GM21367 (cell line): ENCODE measurements around the gene ANKH.

Source experiments
- ATAC-seq: cut with Tn5 transposase; IDR thresholded peaks from one replicate; pipeline ENCODE4 v1.9.1; 2021; ENCODE audit not compliant: unreplicated experiment

Gene ANKH

DNA sequence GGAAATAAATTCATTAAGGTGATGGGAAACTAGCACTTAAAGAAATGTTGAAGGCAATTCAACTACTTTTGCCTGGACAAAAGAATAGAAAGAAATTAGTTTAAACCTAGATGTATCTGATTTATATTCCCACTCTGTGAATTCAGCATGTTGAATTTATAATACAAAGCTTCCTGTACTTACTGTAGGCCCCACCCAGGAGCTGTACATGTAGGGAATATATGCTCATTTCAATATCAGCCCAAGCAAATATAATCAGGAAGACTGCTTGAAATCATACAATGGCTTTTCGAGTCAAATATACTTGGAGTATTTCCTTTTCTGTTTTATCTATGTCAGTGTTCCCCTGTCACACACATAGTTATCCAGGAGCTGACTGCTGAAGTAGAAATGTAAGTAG, 105.0 kb downstream of the ANKH start:
- no peak for ATAC-seq

DNA sequence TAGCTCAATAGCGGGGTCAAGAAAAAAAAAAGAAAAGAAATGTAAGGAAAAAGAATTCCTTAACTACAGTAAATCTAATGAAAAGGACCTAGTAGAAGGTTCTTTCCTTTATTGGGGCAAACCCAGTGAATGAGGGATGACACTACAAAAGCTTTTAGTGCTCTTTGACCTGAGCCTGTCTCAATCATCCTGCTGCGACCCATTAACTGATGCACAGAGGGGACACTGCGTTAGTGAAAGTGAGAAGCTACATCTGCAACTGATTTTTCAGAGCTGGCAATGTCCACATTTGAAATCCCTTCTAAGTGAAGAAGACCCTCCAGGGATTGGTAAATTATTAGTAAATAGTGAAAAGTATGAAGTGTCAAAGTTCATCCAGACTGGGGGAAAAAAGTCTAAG, 106.0 kb downstream of the ANKH start:
- ATAC-seq: no peak

DNA sequence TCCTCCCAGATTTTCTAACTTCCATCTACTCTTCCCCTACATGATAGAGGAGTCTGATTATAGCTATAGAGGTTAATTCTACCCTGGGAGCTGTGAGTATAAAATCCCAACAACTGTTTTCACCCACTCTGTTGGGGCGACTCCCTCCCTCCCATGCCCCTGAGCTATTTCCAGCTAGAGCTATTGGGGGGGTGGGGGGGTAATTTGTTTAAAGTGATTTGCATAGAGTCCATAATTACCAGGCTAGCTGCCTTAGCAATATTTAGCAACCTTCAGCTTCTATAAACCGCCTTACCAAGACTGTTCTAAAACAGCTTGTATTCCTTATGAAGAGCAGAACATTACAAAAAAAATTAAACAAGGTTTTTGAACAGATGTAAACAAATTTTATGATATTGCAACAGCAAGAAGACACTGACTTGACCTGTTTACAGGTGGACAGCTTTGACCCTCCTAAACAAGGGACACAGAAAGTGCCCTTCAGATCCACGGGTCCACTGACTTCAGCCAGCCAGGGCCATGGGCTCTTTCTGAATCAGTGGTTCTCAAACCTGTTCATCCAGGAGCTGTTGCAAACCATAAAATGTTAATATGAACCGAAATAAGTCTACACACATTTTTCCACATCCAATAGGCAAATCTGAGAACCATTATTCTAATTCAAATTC, 108.9 kb downstream of the ANKH start:
- ATAC-seq: no peak

DNA sequence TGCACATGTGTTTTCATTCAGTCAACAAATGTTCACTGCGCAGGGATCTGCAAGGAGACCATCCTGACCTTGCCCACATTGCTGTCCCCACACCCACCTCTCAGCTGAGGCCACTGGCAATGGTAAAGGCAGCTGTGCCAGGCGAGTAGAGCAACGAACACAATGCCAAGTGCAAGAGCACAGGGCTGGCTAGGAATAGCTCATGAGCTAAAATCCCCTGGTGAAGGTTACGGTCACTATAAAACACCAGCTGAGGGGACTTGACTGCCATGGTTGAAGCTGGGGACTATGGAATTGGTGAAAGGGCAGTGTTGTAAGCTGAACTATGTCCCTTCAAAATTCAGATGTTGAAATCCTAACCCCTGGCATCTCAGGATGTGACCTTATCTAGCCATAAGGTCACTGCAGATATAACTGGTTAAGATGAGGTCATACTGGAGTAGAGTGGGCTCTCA, 111.0 kb downstream of the ANKH start:
- ATAC-seq: no peak

DNA sequence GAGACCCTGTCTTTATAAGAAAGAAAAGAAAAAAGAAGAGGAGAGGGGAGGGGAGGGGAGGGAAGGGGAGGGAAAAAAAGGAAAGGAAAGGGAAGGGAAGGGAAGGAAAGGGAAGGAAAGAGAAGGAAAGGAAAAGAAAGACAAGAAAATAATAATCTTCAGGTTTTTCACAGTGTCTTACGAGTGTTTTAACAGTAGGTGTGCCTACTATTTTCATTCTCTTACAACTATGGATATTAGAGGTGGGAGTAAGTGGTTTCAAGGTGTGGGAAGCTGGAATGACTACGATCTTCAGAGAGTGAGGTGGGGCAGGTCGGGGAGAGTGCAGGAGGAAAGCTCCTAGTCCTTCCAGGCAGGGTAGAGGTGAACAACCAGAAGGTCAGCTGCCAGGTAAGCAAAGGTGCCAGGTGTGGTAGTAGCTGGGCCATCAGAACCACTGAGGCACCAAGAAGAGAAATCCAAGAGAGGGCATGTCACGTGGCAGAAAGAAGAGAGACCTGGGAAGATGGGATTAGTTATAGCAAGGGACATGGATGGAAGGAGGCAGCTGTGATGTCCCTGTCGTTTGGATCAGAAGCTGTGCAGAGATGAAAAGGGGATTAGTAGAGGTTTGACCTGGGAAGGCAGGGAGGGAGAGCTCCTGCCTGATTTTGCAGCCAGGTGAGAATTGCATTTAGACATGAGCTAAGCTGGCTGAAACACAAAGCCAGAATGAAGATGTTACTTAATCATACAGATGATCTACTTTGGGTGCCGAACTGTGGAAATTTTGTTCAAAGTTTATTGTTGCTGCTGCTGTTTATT, 111.6 kb downstream of the ANKH start:
- ATAC-seq: no peak

DNA sequence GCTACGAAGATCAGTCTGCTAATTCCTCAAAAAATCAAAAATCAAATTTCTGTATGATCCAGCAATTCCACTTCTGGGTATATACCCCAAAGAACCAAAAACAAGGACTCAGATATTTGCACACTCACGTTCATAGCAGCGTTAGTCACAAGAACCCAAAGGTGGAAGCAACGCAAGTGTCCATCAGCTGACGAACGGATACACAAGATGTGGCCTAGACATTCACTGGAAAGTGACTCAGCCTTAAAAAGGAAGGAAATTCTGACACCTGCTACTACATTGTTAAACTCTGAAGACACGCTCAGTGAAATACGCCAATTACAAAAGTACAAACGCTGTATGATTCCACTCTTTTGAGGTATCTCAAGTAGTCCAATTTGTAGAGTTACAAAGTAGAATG, 113.7 kb downstream of the ANKH start:
- no peak for ATAC-seq

DNA sequence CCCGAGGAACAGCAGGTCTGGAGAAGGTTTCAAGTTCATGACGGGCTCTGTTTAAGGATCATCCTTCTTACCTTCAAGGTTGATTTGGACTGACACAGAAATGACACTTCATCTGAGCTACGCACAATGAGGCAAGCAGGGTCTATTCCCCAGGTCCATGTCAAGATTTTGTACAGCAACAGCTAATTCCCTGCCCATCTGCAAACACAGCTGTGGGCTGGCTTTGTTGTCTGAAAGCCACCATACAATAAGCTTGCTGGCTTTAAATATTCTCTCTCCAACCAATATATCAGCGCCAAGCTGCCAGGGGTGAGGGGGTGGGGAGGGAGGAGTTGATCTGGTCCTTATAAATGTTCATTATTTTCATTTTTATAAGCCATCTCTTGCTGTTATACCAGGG, 115.1 kb downstream of the ANKH start:
- no peak for ATAC-seq

DNA sequence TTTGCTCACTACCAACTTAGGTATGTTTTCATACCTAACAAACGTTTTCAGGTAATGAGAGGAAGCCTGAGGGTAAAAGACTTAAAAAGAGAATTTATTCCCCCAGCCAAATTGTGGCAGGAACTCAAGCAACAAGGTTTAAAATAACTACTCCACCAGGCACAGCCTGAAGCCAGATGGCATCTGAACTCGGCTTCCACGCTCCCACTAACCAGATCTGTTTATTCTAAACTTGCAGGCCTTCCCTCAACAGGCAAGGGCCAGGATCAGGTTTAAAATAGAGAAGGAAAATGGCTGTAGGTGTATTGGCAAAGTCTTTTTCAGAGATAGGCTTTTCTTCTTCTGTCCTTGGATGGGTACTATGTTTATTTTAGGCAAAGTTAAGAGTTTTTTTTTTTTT, 117.6 kb downstream of the ANKH start:
- ATAC-seq: no peak

DNA sequence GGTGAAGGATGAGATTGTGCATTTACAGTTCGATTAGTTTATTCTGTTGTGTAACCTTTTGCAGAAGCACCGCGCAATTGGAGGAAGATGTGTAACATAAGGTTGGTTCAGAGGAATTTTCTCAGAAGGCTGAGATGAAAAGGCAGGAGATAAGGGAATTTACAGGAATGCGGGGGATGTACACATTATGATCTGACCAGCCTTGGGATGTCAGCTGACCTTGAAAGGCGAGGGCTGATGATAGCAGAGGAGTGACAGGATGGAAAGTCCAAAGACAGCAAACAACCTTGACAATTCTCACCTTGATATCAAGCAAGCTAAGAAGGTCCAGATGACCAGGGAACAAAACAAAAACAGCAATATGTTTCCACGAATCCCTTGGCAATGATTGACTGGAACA, 118.3 kb downstream of the ANKH start:
- ATAC-seq: no peak

DNA sequence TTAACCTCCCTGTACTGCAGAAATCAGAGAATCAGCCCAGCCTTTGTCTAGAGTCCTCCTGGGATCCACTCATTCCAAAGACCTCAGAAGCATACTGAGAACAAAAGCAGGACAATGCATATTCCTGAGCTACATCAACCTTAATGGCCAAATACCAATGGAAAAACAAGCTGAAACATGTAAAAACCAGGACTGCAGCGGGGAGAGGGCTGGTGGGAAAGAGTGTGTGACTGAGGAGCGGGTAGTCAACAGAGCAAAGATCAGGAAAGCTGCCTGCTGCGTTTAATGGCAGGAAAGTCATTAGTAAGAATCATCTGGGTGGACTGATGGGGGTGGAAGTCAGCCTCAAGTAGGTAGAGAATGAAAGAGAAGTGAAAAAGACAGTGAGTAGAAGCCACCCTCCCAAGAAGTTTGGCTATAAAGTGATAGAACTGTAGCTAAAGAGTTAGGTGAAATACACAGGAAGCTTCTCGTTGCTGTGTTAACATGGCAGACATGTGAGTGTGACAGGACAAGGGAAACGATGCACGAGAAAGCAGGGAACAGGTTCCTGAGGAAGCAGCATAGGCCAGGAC, 119.0 kb downstream of the ANKH start:
- no peak for ATAC-seq

DNA sequence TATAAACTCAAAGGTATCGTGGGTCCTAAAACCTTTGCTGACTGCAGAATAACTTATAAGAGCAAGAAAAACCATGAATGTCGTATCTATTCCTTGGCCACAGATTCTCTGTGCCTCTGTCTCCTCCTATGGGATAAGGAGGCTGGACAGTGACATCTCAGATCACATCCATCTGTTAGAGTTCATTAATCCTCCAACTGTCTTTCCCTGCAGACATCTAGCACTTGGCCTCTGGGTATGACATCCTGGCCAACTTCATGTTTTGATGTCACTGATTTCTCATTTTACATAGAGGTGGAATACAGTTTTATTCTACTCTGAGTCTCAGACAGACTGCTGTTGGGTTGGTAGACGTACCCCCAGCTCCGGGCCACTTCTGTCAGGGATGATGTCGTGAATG, 120.9 kb downstream of the ANKH start:
- no peak for ATAC-seq

DNA sequence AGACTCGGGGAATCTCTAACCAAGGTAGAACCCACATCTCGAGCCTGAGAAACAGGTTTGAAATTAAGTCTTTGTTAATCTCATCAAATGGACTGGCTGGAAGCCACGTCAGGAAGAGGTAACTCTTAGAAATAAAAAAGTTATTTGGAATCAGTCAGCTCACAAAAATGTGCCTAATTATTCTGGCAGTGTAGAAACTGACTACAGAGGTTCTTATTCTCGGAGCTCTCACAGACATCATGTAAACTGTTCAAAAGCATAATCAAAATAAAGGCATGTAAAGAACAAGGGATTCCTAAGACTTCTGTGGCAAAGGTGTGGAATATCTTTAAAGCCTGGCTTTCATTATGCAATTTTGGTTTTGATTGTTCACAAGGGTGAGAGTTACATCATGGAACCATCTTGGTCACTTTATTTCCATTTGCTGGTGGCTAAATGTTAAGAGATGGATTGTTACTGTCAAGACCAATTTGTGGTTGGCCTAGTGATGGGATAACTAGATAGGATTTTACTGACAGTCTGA, 121.9 kb downstream of the ANKH start:
- ATAC-seq: no peak

DNA sequence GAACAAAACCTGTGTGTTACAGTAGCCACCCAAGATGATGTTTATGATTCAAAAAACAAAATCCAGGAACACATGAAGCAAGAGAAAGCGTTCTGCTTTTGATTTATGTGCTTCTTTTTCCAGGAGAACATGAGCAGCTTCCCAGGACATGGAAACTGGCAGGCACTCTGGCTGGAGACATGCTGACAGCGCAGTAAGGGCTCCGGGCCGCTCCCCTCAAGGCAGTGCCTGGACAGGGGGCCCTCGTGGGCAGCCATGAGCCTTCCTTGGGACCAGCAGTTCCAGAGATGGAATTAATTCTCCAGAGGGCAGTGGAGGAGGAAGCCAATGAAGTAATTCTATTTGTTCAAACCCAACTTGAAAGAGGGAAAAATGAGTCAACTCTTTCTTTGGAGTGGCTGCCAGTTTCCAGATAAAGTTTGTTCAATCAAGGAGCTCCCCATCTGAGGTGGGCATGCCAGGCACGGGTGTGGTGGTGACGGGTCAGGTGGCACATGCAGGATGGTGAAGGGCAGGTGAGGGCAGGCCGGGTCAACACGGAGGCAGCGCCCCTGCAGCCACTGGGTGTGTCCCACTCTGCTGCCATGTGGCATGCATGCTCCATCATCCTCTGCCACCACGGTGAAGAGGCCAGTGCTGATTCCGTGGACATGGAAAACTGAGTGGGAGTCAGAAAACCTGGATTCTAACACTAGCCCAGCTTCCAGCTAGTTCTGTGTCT, 123.2 kb downstream of the ANKH start:
- no peak for ATAC-seq

DNA sequence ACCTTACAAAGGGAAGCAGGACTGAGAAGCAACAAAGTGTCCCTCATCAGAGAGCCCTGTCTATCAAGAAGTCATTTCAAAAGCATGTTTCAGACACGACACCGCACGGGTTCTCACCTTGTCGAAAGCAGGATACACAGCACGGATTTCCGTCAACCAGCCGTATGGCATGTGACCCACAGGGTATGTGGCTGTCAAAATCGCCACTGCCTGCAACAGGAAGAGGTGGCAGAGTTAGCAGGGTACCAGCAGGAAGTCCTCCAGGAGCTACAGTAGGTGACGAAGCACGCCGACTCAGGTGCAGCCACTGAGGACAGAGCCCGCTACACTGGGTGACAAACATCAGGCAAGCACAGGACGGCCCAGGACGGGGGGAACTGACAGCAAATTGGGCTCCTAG, 125.8 kb downstream of the ANKH start:
- ATAC-seq: no peak

DNA sequence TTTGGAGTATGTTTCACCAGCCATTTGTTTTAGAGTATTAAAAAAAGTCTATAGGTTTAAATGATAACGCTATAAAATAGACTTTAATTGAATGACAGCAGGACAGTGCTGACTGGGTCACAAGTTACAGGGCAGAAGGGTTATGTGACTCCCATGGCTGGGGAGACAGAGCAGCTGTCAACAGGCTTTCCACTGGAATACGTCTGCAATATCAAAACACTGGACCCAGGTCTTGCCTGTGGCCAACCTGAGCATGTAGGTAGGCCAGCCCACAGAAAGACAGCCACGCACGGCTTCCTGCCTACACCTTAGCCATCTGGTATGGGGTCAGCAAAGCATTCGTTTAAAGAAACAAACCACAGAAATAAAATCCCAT, 126.4 kb downstream of the ANKH start:
- no peak for ATAC-seq

DNA sequence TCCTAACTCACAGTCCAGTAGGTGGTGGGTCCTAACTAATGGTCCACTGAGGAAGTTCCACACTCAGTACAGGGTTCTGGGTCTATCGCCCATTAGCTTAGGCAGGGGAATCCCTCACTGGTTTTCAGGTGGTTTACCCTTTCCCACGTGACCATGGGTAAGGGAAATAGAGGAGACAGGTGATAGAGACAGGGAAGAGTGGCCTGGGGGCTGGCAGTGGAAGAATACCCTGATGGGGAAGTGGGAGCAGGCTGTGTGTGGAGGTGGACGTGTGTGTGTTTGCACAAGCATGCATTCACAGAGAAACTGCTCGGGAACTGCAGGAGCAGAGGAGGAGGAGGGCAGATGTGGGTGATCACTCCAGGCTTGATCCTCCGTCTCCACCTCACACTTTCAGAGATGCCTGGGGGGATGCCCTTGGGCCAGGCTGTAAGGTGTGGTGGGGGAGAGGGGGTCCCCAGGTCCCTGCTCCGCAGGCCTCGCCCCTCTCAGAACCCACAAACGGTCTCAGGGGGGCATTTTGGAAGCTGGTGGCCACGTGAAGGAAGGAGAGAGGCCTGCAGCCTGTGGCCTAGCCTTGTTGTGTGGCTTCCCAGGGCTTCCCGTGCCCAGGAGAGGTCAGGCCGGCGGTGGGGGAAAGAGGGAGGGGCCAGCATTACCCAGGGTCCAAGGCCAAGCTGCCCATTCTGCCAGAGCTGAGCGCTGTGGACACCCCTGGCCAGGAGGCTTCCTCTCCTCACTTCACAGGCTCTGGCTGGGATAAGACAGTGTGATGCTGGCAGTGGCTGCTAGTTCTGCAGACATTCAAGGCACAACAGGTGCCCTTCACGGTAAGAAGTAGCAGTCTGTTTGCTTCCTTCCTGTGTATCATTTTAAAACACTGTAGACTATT, 127.0 kb downstream of the ANKH start:
- ATAC-seq: no peak

DNA sequence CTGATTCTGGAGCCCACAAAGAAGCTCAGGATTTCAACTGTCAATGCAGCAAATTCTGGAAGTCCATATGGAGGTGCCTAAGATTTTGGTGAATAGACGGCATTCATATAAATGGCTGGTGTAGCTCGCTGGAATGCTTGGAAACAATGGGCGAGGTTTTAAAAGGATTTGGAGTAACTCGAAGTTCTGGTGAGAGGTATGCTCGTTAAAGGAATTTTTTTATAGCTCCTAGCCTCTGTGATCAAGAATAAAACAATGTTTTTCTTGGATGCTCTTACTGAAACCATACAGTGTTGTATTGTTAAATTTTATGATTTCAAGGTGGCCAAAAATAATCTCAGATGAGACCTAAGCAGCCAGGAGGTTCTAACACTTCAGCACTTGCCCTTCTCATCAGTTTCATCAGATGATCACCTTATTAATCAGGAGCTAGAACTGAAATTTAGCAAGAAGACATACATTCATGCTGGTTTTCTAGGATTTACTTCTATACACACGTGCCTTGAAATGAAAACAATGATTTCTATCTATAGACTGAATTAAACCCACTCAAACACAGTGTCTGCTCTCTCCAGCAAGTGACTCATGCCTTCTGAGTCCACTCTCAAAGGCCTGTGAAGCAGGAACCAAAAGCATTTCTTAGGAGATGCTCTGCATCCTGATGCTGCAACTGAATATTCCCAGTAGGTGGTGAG, 127.8 kb downstream of the ANKH start:
- no peak for ATAC-seq

DNA sequence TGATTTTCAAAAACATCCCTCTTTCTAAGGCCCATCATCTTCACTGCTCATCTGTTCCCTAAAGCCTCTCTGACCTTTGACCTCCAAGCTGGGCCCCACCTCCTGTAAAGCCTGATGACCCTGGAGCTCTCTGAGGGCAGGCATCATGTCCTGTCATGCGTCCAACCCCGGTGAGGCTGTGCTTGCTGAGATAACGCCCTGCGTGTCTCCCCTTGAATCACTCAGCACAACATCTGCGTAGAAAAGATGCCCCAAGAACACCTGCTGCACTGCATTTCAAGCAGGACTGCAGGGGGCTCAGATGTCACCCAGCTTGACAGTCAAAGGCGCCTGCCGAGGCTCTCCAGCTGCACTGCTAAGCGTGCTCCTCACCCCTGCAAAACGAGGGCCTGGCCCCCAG, 129.1 kb downstream of the ANKH start:
- ATAC-seq: no peak

DNA sequence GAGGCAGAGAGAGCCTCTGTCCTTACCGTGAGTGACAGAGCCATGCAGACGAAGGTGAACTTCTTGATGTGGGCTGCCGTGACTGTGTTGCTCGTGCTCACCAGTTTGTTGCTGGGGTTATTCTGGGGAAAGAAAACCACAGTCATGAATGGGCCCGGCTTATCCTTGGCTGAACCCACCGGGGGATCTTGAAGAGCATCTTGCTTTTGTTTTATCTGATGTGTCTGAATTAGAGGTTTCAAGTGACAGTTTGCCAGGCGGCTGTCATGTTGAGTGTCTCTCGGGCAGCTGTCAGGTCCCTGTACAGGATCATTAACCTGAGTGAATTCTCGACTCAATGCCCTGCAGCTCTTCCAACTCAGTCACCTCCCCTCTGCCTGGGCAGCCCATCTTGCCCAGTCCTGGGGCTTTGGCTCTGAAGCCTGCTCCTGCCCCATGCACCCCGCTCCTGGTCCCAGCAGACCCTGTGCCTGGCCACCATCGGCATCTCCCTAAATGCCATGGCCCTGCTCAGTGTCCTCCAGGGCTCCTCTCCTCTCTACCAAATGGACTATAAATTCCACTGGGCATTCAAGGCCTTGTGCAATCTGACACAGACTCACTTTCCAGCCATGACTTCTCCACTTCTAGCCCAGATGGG, 129.7 kb downstream of the ANKH start:
- no peak for ATAC-seq
